SW480 (cell line): ENCODE results near the gene PCBP3.
A peak's percentile ranks its signal among the peaks of the same experiment; 100 is the strongest.
"Not testable (repeated sequence)": the region's sequence is repeated elsewhere in the genome, so short reads cannot be mapped to it uniquely, and the experiment has no call there.

ENCODE experiments used
- DNase-seq: peaks from one replicate; pipeline ENCODE4 v3.0.0-alpha.2; 2016; ENCODE audit warnings: low spot score

PCBP3 gene

DNA sequence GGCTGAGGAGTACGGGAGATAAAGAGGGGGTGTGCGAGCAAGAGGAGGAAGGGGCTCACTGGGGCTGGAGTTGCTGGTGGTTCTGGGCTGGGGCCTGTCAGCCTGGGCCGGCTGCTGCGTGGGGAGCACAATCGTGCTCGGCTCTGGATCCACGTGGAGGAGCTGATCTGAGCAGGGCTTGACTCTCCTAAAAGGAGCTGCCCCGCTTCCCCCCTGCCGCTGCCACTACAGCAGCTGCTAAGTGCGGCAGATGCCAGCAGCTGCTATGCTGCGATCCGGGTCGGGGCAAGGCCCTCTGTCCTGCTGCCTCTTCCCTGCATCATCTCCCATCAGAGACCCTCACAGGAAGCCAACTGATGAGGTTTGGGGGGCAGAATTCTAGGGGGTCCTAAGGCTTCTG lies 165.9 kb downstream of the PCBP3 start:
- DNase-seq, result no peak

DNA sequence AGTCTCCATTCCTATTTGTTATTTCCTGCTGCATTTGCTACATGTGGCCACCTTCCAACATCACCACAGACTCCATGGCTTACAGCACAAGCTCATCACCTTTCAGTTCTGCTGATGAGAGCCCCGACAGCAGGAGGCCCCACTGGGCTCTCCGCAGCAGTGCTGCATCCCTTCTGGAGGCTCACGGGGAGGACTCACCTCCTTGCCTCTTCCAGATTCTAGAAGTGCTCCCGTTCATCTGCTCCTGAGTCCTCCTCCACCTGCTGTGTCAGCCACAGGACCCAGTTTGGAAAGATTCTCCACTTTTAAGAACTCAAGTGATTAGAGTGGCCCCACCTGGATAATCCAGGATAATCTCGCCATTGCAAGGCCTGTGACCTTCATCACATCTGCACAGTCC lies 167.6 kb downstream of the PCBP3 start:
- no peak for DNase-seq

DNA sequence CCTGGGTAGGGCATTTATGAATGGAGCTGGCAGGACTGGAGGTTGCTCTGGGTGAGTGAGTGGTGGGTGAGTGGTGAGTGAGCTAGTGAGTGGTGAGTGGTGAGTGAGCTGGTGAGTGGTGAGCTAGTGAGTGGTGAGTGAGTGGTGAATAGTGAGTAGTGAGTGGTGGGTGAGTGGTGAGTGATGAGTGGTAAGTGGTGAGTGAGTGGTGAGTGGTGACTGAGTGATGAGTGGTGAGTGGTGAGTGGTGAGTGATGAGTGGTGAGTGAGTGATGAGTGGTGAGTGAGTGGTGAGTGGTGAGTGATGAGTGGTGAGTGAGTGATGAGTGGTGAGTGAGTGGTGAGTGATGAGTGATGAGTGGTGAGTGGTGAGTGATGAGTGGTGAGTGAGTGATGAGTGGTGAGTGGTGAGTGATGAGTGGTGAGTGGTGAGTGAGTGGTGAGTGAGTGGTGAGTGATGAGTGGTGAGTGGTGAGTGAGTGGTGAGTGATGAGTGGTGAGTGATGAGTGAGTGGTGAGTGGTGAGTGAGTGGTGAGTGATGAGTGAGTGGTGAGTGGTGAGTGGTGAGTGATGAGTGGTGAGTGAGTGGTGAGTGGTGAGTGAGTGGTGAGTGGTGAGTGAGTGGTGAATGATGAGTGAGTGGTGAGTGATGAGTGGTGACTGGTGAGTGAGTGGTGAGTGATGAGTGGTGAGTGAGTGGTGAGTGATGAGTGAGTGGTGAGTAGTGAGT lies 170.8 kb downstream of the PCBP3 start:
- not testable (repeated sequence) for DNase-seq

DNA sequence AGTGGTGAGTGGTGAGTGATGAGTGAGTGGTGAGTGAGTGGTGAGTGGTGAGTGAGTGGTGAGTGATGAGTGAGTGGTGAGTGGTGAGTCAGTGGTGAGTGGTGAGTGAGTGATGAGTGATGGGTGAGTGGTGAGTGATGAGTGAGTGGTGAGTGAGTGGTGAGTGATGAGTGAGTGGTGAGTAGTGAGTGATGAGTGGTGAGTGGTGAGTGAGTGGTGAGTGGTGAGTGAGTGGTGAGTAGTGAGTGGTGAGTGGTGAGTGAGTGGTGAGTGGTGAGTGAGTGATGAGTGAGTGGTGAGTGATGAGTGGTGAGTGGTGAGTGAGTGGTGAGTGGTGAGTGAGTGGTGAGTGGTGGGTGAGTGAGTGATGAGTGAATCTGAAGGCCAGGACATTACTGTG lies 172.3 kb downstream of the PCBP3 start:
- not testable (repeated sequence) for DNase-seq

DNA sequence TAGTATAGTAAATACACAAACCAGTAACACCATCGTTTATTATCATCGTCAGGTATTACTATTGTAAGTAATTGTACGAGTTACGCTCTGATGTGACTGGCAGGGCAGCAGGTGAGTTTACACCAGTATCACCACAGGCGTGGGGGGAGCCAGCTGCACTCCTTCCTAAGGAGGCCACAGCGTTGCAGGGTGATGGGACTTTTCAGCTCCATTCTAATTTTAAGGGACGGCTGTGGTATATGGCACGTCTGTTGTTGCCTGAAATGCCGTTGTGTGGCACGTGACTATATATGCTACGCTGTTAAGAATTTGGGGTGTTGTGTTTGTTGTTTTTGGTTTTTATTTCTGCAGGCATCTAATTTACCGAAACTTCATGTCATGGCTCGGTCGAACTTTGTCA lies 173.3 kb downstream of the PCBP3 start:
- no peak for DNase-seq

DNA sequence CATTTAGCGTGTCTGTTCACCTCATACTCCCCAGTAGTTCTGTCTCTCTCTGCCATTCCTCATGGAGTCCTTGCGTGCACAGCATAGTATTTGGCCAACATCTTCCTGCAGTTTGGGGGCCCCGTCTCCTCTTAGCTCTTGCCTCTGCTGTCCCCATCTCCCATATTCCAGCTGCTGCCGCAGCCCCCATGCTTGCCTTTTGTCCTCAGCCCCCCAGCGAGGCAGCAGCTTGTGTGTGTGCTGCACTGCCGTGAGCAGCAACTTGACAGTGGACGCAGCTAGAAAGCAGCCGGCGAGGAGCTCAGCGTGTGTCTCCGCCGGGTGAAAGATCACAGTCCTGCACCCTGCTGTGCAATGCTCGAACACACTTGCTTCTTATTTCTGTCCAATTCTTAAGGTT lies 173.8 kb downstream of the PCBP3 start:
- DNase-seq, result no peak

DNA sequence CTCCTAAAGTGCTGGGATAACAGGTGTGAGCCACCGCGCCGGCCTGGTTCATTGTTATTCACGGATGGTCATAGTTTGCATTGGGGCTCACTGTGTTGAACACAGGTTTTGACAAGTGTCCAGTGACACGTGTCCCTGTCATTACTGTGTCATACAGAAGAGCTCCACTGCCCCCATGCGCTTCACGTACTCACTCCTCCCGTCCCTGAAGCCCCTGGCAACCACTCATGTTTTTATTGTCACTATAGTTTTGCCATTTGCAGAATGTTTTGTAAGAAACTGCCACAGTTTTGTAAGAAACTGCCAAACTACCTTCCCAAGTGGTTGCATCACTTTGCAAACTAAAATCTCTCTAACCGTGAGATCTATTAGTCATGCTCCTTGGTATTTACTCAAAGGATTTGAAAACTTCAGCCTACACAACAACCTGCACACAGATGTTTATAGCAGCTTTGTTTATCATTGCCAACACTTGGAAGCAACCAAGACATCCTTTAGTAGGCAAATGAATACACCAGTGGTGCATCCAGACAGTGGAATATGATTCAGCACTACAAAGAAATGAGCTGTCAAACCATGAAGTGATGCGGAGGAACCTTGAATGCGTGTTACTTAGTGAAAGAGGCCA lies 174.9 kb downstream of the PCBP3 start:
- DNase-seq, result peak; percentile 65

DNA sequence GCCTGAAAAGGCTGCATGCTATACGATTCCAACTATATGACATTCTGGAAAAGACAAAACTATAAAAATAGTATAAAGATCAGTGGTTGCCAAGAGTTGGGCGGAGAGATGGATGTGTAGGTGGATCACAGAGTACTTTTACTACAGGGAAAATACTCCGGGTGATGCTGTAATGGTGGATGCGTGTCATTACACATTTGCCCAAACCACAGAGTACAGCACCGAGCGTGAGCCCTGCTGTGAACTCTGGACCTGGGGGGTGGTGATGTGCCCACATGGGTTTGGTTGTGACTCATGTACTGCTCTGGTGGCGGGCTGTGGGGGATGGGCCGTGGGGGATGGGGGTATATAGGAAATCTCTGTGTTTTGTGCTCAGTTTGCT lies 175.4 kb downstream of the PCBP3 start:
- DNase-seq, result peak; percentile 97

DNA sequence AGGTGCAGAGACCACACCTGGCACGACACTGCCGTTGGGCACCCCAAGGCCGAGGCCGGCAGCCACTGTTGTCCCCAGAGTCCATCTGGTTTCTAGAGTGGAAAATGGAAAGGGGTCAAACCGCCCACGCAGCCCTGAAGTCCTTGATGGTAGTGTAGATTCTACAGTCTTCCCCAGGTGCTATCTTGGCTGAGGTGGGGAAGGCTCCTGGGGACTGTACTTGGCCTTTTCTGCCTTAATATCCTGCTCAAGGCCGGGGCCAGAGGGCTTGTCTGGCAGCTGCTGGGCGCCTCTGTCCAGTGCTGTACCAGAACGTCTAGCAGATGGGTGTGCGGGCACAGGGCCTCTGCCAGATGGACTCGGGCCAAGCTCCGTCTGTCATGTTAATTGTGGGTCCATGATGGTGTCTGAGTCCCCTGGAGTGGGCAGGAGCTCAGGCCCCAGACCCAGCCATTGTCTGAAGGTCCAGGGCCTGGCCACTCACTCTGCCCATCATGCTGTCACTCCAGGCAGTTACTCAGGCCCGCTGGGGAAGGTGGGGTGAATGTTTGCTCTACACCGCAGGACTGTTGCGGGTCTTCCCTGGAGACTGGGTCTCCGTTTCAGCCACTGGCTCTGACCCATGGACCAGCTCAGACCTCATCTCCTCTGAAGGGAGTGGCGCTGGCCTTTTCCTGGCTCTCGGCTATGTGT lies 176.1 kb downstream of the PCBP3 start:
- no peak for DNase-seq

DNA sequence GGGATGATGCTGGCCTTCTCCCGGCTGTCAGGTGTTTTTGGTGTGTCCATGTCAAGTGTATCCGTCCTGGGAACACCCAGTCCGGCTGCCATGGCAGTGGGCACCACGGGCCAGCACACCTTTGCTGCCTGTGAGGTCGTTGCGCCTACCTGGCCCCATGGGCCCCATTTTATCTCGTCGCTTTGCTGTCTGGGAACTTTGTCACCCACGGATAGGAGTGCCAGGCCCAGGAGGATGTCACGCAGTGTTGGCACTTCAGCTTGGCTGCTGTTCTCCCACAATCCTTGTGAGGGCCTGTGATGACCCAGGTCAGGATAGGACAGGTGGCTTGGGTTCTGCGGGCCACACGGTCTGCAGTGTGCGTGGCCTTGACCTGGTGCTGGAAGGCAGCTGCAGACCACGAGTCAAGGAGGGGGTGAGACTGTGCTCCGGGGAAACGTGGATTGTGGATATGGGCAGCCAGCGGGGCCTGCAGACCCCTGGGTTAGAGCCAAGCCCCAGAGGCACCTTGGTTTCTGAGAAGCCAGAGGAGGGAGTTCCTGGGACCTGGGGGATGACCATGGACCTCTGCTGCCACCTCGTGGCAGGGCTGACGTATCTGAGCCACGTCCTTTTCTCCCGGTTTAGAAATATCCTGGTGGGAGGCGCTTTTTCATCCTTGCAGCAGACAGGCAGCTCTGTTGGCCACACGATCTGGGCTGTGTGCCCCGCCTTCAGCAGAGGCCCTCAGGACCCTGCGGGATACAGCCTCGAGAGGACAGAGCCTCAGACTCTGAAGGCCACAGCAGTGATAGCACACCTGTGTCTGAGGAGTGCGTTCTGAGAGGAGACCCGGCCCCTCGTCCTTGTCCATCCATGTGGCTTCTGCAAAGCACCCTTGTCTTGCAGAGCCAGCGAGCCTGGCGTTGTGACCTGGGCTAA lies 176.9 kb downstream of the PCBP3 start:
- DNase-seq, result peak; percentile 89

DNA sequence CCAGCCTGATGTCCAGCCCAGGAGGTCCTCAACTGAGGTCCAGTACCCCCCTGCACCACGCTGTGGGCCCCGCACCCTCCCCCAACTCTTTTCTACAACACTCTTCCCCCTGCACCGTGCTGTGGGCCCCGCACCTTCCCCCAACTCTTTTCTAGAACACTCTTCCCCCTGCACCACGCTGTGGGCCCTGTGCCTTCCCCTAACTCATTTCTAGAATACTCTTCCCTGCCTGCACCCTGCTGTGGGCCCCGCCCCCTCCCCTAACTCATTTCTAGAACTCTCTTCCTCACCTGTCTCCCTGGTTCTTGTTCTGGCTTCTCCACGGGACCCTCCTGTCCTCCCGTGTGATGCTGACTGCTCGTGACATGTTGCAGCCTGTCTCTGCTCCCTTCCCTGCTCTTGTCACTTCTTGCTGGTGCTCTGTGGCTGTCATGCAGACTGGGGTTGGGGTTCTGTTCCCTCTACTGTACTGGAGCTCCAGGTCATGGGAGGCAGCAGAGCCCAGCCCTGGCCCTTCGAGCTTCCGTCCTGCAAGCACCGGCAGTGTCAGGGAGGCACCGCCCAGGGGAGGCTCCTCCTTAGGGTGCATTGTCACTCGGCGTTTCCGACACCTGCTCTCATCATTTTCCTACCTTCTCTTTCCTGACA lies 177.9 kb downstream of the PCBP3 start:
- no peak for DNase-seq

DNA sequence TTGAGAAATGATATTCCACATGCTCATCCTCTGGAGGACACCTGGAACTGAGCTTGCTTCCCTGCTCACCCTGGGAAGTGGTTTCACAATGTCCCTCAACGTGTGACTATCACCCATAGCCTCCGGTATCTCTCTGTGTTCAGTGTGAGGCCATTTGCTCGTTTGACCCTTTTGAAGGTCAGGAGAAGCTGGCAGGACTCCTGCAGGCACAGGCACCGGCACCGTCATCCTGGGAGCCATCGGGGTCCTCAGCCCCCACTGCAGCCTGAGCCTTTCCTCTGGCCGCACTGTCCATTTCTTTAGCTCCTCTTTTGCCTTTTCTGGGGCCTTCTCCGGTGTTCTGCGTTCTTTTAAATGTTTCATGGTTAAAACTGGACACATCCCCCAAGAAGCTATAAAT lies 178.5 kb downstream of the PCBP3 start:
- no peak for DNase-seq

DNA sequence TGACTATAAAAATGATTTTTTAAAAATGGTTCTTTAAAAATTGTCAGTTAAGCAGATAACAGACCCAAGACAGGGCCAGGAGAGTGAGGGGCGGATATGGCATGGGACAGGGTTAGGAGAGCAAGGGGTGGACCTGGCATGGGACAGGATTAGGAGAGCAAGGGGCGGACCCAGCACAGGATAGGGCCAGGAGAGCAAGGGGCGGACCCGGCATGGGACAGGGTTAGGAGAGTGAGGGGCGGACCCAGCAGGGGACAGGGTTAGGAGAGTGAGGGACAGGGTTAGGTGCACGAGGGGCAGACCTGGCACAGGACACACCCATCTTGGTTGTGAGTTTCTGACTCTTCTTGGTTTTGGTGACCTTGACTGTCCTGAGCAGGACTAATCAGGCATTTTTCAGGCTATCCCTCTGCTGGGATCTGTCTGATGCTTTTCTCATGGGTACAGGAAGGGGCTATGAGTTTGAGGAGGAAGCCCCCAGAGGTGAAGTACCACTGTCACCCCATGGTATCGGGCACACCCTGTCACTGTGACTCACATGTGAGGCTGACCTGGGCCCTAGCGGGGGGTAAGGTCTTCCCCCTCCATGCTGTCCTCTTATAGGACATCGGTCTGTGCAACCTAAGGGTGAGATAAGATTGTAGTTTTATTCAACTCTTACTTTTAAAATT lies 179.0 kb downstream of the PCBP3 start:
- DNase-seq, result no peak

DNA sequence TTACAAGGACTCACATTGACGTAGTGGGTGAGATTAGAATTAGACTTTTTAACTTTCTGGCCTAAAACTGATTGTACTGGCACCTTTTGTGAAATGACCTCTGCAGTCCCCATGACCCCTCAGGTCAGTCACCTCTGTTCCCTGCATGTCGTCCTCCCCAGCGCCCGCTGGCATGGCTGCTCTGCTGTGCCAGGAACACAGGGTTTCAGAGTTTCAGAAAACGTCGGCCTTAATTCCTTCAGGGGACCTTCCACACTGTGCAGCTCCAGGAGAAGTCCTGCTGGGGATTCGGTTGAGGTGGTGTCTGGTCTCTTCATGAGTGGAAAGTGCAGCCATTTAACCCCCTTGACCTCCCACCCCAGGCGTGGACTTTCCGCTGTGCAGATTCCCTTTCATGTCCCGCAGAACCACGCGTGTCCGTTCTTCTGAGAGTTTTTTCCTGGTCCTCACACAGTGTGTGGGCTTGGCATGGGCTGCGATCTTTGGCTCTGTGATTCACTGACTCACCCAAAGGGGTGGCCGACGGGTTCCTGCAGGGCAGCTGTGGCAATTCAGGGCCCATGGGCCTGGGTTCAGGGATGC lies 179.7 kb downstream of the PCBP3 start:
- no peak for DNase-seq

DNA sequence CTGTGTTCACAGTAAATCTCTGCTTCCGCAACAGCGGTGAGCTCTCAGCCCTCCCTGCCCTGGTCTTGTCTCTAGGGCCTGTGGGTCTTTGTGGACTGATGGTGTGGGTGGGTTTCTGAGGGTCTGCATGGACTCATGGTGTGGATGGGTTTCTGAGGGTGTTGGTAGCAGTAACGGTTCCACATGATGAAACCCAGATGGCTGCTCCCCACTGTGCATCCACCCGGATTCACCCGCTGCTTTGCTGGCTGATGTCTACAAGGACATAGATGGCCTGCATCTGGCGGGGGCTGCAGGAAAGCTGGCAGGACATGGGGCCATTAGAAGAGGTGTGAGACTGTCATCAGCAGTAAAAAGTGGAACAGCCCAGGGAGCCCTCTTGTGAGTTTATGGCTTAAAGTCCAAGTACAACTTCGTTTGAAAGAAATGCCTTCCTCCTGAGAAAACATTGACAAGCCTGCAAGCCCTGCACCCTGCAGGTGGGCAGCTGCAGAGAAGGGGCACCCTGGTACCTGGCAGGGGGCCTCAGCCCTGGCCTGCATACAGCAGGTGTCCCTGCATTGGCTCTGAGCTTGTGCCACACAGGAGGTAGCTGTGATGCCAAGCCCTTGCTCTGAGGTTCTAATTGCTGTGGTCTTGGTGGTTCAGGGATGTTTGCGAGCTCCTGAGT lies 181.2 kb downstream of the PCBP3 start:
- DNase-seq, result no peak

DNA sequence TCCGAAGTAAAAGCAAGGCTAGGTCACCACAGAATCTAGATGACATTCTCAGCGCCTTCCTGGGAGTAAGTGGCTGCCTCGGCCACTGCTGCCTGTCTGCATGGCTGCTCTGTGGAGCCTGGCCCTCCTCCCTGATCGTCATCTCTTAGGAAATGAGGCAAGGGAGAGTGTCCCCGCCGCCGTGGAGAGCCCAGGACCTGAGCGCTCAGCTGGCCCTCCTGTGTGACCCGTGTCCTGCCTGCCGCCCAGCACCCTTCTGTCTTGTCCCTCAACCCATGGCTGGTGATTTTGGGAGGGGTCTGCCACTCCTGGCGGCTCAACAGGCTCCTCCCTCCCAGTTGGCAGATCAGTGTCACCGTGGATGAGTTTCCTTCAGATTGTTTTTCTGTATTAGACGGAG lies 181.7 kb downstream of the PCBP3 start:
- no peak for DNase-seq

DNA sequence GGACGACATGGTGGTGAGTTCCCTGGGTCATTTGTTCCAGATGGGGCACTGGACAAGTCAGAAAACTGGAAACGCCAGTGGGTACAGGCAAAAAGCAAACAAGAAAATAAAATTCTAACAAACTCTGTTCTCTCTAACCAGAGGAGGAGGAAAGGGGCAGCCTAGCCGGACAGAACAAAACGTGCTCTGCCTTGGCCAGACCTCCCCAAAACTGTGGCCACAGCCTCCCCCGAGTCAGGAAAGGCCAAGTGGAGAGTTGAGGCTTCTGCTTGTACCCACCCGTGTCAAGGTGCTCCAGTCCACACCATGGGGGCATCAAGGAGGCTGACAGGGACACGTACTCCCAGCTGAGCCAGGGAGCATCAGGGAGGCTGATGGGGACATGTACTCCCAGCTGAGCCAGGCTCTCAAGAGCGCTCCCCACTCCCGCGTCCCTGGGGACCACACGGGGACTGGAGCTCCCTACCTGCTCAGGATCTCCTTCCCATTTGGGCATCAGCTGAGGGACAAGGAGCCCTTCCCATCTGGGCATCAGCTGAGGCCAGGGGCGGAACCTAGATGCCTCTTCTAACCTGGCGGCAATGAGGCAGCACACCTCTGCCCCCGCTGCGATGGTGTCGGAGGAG lies 183.3 kb downstream of the PCBP3 start:
- no peak for DNase-seq

DNA sequence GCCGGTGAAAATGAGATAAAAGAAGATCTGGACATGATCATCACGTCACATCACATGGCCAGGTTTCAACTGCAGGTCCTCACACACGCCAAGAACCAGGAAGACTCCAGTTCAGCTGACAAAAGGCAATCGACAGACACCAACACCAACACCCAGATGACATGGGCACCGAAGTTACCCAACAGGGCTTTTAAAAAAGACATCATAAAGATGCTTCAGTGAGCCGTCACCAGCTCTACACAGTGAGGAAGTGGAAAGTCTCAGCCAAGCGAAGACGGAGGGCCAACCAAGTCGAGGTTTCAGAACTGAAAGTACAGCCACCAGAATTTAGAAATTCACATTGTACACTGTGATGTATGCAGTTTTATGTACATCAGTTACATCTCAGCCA lies 183.8 kb downstream of the PCBP3 start:
- no peak for DNase-seq

DNA sequence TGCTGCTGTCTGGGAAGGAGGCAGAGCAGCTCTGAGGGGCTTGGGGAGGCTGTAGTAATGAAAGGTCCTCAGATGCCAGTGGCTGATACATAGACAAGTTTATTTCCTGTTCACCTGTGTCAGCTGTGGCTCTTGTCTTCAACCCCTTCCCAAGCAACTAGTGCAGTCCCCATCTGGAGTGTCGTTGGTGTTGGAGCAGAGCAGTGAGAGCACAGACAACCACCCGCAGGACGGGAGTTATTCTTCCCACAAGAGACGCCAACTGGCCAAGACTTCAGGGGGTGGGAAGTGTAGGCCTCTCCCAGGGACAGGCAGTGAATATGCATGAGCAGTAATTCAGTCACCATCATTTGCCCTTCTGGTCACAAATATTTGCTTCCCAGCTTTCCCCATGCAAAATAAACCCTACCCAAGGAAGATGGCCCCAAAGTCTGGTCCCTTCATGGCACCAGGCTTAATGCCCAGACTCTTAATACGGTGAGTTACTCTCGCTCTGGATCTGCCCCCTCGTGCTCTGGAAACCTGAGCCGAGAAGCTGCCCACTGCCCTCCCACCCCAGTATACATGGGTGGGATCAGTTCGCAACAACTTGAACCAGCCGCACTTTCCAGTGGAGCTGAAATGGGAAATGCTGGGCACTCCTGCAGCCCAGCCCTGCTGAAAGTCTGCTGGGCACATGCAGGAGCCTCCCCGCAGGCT lies 184.5 kb downstream of the PCBP3 start:
- DNase-seq, result no peak
